Amniotic epithelial cell (primary cell): Measurements from ENCODE around the gene SOX3.

Source experiments
- DNase-seq: peaks from one replicate; pipeline ENCODE4 v3.0.0-alpha.2; 2010; ENCODE audit warnings: low read depth

The SOX3 gene

DNA sequence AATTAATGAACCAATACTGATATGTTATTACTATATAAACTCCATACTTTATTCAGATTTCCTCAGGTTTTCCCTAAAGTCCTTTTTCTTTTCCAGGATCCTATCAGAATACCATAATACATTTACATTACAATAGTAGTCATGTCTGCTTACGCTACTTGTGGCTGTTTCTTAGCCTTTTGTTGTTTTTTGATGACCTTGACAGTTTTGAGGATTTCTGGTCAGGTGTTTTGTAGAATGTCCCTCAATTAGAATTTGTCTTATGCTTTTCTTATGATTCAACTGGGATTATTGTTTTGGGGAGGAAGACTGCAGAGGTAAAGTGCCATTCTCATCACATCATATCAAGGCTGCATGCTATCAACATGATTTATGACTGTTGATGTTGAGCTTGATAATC is 9.1 kb downstream of the SOX3 start:
- DNase-seq = no peak

DNA sequence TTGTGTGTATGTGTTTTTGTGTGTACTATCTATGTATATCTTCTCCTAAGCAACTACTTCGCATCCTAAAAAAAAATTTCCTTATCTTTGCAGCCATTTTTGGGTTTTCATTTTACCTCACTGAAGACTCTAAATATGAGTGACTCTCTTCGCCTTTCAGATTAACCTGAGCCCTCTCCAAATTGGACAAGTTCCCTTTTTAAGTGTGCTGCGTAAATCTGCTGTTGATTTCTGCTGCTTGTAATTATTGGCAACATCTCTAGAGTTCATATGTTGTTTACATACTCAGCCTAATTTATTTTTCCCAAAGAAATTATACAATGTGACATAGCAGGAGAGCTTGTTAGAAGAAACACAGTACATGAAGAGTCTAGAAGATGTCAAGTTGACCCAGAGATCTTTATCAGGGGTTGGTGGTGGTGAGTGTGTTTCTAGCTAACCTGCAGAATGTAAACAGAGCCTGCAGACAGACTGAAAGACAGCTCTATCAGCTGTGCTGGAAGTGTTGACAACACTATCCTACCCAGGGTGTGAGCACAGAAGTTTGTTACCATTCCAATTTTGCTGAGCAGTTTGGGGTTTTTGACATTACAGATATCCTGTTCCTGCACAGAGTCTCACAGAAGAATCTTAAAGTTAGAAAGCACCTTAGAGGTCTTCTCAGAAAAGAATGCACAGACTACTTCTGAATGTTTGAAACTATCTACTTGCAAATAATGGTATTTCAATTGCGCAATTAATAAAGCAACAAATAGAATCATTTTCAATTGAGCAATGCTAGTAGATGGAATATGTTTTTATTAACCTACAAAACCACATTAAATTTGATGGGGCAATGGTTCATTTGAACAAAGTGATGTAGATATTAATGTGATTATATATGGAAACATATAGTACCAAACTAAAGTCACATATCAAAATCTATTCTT is 12.5 kb downstream of the SOX3 start:
- no peak for DNase-seq

DNA sequence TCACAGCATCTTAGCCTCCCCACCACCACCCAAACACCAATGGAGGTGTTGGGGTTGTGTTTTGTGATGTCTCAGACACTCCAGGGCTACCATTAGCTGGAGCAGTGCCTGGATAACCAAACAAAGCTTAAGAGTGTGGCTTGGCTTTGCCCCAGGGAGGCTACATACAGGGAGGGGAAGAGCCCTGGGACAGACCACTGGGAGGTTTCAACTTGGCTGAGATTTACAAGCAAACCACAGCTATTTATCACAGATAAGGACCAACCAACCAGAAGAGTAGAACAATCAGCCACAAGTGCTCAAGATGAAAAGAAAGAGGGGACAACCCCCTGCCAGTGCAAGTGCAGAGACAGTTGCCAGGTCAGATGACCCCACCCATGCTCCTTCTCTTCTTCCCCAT is 24.1 kb downstream of the SOX3 start:
- peak; percentile 16 for DNase-seq

DNA sequence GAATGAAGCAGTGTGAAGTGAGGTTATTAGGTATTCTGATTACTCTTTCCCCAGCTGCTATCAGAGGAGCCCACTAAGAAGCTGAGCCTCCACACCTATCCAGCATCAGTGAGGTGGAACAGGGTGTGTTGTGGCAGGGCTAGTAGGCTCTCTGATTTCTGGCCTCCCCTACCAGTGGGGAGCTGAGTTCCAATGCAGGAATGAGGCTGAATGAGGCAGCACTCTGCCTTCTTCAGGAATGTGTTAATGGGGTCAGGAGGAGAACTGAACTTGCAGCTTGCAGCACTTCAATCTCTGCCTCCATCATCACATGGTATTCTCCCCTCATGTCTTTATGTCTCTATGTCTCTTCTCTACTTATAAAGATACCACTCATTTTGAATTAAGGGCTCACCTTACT is 26.9 kb downstream of the SOX3 start:
- no peak for DNase-seq

DNA sequence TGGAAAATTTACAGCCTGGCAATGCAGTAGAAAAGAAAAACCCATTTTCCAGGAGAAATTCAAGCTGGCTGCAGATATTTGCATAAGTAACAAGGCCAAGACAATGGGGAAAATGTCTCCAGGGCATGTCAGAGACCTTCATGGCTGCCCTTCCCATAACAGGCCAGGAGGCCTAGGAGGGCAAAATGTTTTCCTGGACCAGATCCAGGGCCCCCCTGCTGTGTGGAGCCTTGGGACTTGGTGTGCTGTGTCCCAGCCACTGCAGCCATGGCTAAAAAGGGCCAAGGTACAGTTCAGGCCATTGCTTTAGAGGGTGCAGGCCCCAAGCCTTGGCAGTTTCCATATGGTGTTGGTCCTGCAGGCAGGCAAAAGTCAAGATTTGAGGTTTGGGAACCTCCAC is 29.8 kb downstream of the SOX3 start:
- no peak for DNase-seq

DNA sequence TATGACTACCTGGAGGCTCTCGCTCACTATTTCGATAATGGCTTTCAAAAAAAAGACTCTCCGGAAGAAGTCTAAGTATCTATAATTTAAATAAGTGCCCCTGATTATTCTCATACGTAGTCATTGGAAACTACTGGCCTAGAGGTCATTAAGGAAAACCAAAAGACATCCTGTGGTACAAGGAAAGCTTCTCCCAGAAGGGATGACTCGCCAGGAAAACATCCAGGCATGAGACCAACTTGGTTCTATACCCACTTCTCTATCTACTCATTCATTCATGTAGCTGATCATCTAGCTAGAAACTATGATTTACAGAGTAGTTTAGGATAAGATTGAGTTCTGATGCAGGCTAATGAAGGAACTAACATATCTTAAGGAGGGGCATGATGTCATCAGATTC is 37.7 kb downstream of the SOX3 start:
- DNase-seq = no peak
